Lower leg skin (tissue), 3 donors: ENCODE data around the gene PRMT7.

Experiments used
- POLR2A ChIP-seq, 2 donors: fragments of 450-650 bp; IDR thresholded peaks; one replicate each; pipeline ENCODE4 v1.6.1; 2016 to 2017; ENCODE audit warnings: antibody characterized with exemption in 2 of 2, mild to moderate bottlenecking in 1 of 2, moderate library complexity in 1 of 2
- TF ChIP-seq, protein P1 (sequence below), 3 donors: fragments of 450-650 bp; IDR thresholded peaks; one replicate each; pipeline ENCODE4 v1.5.1; 2016; ENCODE audit warnings: antibody characterized with exemption in 3 of 3, mild to moderate bottlenecking in 3 of 3, moderate library complexity in 2 of 3

- TF ChIP-seq, protein P1, sequence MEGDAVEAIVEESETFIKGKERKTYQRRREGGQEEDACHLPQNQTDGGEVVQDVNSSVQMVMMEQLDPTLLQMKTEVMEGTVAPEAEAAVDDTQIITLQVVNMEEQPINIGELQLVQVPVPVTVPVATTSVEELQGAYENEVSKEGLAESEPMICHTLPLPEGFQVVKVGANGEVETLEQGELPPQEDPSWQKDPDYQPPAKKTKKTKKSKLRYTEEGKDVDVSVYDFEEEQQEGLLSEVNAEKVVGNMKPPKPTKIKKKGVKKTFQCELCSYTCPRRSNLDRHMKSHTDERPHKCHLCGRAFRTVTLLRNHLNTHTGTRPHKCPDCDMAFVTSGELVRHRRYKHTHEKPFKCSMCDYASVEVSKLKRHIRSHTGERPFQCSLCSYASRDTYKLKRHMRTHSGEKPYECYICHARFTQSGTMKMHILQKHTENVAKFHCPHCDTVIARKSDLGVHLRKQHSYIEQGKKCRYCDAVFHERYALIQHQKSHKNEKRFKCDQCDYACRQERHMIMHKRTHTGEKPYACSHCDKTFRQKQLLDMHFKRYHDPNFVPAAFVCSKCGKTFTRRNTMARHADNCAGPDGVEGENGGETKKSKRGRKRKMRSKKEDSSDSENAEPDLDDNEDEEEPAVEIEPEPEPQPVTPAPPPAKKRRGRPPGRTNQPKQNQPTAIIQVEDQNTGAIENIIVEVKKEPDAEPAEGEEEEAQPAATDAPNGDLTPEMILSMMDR (IDR thresholded peaks at IDR 0.05), result no peak
- TF ChIP-seq POLR2A (IDR thresholded peaks at IDR 0.05), result no peak
These were observed 92.4 kb downstream of the PRMT7 start for GRCh38 chr16:68403177-68403576.
